Measurements from ENCODE around the gene POLD2.

GRCh38 chr7:44158096-44158872, 34.9 kb upstream of the POLD2 start:
- TF ChIP-seq YY1 (IDR thresholded peaks at IDR 0.05; ENCODE audit: insufficient read depth, insufficient read length), result no peak
- no peak for TF ChIP-seq ZNF274 (IDR thresholded peaks at IDR 0.05; ENCODE audit: low read depth, low read length)

All from NT2/D1 (cell line).